Stomach (tissue), 9 donors: ENCODE data around the gene ABHD1. TPM values are rescaled to one million over a fixed set of nuclear protein-coding genes. Genes with fewer than 3 reads are reported as not detected.

Experiments used
- DNase-seq, 2 donors: peaks; one replicate each; pipeline versions ENCODE4 v3.0.0 to v3.0.0-alpha.2; 2013 to 2019
- H3K27ac ChIP-seq, 5 donors: fragments of 200-600 bp in 4 of 5; sonication (generic) in 4 of 5; one replicate each; pipeline ENCODE4 v1.5.1; 2013 to 2019; ENCODE audit warnings: mild to moderate bottlenecking in 1 of 5, moderate library complexity in 1 of 5
- H3K27me3 ChIP-seq, 3 donors: fragments of 200-600 bp; sonication (generic); one replicate each; pipeline ENCODE4 v1.5.1; 2017 to 2019; ENCODE audit warnings: mixed run types in 1 of 3
- H3K36me3 ChIP-seq, 4 donors: fragments of 200-600 bp; sonication (generic); 1 replicate in 3 of 4; 2 replicates in 1 of 4; pipeline ENCODE4 v1.5.1; 2016 to 2019
- H3K4me1 ChIP-seq, 4 donors: fragments of 200-600 bp; sonication (generic); one replicate each; pipeline ENCODE4 v1.5.1; 2016 to 2019
- H3K4me3 ChIP-seq, 4 donors: fragments of 200-600 bp; sonication (generic) in 3 of 4; one replicate each; pipeline ENCODE4 v1.5.1; 2016 to 2019; ENCODE audit warnings: mild to moderate bottlenecking in 1 of 4
- H3K9me3 ChIP-seq, 4 donors: fragments of 200-600 bp; sonication (generic); one replicate each; pipeline ENCODE4 v1.5.1; 2016 to 2019
- EP300 ChIP-seq: sonication (generic); formaldehyde crosslinking; IDR thresholded peaks from one replicate; pipeline ENCODE4 v1.6.1; 2017; ENCODE audit warnings: antibody characterized with exemption
- POLR2A ChIP-seq, 4 donors: fragments of 450-650 bp; IDR thresholded peaks; one replicate each; pipeline ENCODE4 v1.6.1; 2016; ENCODE audit warnings: antibody characterized with exemption in 4 of 4, control low read depth in 2 of 4, mild to moderate bottlenecking in 1 of 4, moderate library complexity in 1 of 4
- POLR2AphosphoS5 ChIP-seq, 3 donors: sonication (generic); formaldehyde crosslinking; IDR thresholded peaks; one replicate each; pipeline ENCODE4 v1.6.1; 2016; ENCODE audit warnings: antibody characterized with exemption in 3 of 3
- WGBS, 5 donors: extraction: QIAGEN DNeasy Blood & Tissue Kit in 3 of 5; methylation state at CpG; one replicate each; pipeline versions ENCODE4 v1.1.5 to v1.1.7; 2013 to 2018; 5-methylcytosine and 5-hydroxymethylcytosine counted together
- intact Hi-C: fragments of 100-400 bp; cut with DNase I; formaldehyde crosslinking; loops from one replicate; pipeline ENCODE4 v1.15.1; 2023; ENCODE audit warnings: low total_unique reads
- polyA plus RNA-seq, 3 donors: library from polyadenylated mRNA; stranded (reverse); fragments of 200-250 nt; gene quantifications; one replicate each; pipeline ENCODE4 v1.2.3, GENCODE V29; 2013
- total RNA-seq, 5 donors: library from RNA; depleted of rRNA; stranded (reverse); fragments of >200 nt; gene quantifications; one replicate each; pipeline versions ENCODE4 v1.1.0 to v1.2.3, GENCODE V29; 2014 to 2016
- TF ChIP-seq, protein P1 (sequence below), 7 experiments: fragments of 450-650 bp in 4 of 7; fragments of 200-600 bp in 3 of 7; sonication (generic) in 3 of 7; IDR thresholded peaks; one replicate each; pipeline ENCODE4 v1.5.1; 2016 to 2019; ENCODE audit warnings: antibody characterized with exemption in 7 of 7, control low read depth in 2 of 7, mild to moderate bottlenecking in 1 of 7
- donor health status: healthy with polysubstance abuse.
- donor health status: Bipolar disorder and iron deficiency.
- donor health status: healthy.

Gene ABHD1
- total and polyA plus RNA-seq, 8 donors = 0.23 to 0.75 TPM; not detected in 6

DNA sequence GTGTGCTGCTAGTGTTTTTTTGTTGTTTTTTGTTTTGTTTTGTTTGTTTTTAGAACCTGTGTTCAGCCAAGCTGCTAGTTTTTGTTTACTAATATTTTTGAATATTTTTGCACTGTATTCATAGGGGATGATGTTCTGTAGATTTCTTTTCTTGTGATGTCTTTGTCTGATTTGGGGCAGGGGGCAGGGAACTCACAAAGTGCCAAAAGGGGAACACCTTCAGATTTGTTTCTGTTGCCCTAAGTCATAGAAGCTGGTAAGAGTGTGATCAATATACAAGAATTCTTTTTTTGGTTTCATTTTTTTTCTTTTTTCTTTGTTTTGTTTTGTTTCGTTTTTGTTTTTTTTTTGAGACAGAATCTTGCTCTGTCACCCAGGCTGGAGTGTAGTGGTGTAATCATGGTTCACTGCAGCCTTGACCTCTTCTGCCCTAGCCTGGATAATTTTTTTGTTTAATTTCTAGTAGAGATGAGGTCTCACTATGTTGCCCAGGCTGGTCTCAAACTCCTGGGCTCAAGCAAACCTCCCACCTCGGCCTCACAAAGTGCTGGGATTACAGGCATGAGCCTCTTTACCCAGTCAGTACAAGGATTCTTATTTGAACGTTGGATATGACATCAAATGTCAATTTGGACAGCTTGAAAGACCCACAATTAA, 55.9 kb downstream of the ABHD1 start:
- Histone ChIP-seq H3K27ac (peak overlapping the region in 2 of 5 donors; percentile 33 to 85), H3K4me1 (no peaks in the 10 kb centered on the region), H3K4me3 (no peak overlapping the region), H3K36me3 (no peaks in the 10 kb centered on the region), H3K27me3 (peaks cover 0 to 39% (median 6%) of the 10 kb centered on the region in 3 donors), H3K9me3 (no peaks in the 10 kb centered on the region)
- TF ChIP-seq EP300 (no peak), POLR2A (IDR thresholded peaks at IDR 0.05) (no peak), POLR2AphosphoS5 (IDR thresholded peaks at IDR 0.05) (no peak)
- TF ChIP-seq, protein P1, sequence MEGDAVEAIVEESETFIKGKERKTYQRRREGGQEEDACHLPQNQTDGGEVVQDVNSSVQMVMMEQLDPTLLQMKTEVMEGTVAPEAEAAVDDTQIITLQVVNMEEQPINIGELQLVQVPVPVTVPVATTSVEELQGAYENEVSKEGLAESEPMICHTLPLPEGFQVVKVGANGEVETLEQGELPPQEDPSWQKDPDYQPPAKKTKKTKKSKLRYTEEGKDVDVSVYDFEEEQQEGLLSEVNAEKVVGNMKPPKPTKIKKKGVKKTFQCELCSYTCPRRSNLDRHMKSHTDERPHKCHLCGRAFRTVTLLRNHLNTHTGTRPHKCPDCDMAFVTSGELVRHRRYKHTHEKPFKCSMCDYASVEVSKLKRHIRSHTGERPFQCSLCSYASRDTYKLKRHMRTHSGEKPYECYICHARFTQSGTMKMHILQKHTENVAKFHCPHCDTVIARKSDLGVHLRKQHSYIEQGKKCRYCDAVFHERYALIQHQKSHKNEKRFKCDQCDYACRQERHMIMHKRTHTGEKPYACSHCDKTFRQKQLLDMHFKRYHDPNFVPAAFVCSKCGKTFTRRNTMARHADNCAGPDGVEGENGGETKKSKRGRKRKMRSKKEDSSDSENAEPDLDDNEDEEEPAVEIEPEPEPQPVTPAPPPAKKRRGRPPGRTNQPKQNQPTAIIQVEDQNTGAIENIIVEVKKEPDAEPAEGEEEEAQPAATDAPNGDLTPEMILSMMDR (IDR thresholded peaks at IDR 0.05) = no peak
- intact Hi-C loops = no loop called here
- no peak for DNase-seq
- WGBS, 5 donors = 47 to 60% (median 50%) methylated on average over 3 of the region's 3 CpGs

Other genes with a start within 250 kb of the ABHD1 start
- 10 to 100 TPM in 2 of 5 donors, 1 to 10 TPM in 3; 7.0 to 19.9 (median 9.9) TPM for gene MAPRE3, start 153.2 kb upstream of the ABHD1 start, total RNA-seq
- 10 to 100 TPM; 12.3 to 24.1 (median 14.8) TPM for gene MAPRE3, start 153.2 kb upstream of the ABHD1 start, polyA plus RNA-seq
- 100 to 1,000 TPM in 2 of 5 donors, 10 to 100 TPM in 3; 30.1 to 206 (median 89.5) TPM for gene TMEM214, start 90.8 kb upstream of the ABHD1 start, total RNA-seq
- 10 to 100 TPM; 17.1 to 35.1 (median 28.1) TPM for gene TMEM214, start 90.8 kb upstream of the ABHD1 start, polyA plus RNA-seq
- gene AGBL5, start 72.1 kb upstream of the ABHD1 start, total RNA-seq = 10 to 100 TPM in 3 of 5 donors, 1 to 10 TPM in 2; 7.8 to 29.0 (median 11.6) TPM
- gene AGBL5, start 72.1 kb upstream of the ABHD1 start, polyA plus RNA-seq = 10 to 100 TPM; 11.5 to 16.6 (median 13.6) TPM
- 100 to 1,000 TPM in 4 of 5 donors, 10 to 100 TPM in 1; 16.8 to 281 (median 134) TPM for gene OST4, start 52.2 kb upstream of the ABHD1 start, total RNA-seq
- 100 to 1,000 TPM; 421 to 610 (median 506) TPM for gene OST4, start 52.2 kb upstream of the ABHD1 start, polyA plus RNA-seq
- gene EMILIN1, start 45.2 kb upstream of the ABHD1 start, total RNA-seq = 100 to 1,000 TPM in 2 of 5 donors, 10 to 100 TPM in 3; 17.5 to 208 (median 89.2) TPM
- gene EMILIN1, start 45.2 kb upstream of the ABHD1 start, polyA plus RNA-seq = 10 to 100 TPM; 19.6 to 53.1 (median 31.1) TPM
- 10 to 100 TPM in 1 of 5 donors, 1 to 10 TPM in 3, not detected in 1; 1.3 to 18.2 (median 3.0) TPM for gene KHK, start 37.0 kb upstream of the ABHD1 start, total RNA-seq
- 1 to 10 TPM; 3.5 to 5.9 (median 4.2) TPM for gene KHK, start 37.0 kb upstream of the ABHD1 start, polyA plus RNA-seq
- gene CGREF1, start 4.7 kb upstream of the ABHD1 start, total RNA-seq = 1 to 10 TPM in 3 of 5 donors, not detected in 2; 1.4 to 4.1 (median 2.6) TPM
- 1 to 10 TPM; 2.3 to 3.2 (median 2.4) TPM for gene CGREF1, start 4.7 kb upstream of the ABHD1 start, polyA plus RNA-seq
- 100 to 1,000 TPM in 1 of 5 donors, 10 to 100 TPM in 4; 14.2 to 107 (median 29.4) TPM for gene PREB, start 10.8 kb downstream of the ABHD1 start, total RNA-seq
- 10 to 100 TPM; 37.3 to 48.4 (median 44.6) TPM for gene PREB, start 10.8 kb downstream of the ABHD1 start, polyA plus RNA-seq
- gene PRR30, start 15.6 kb downstream of the ABHD1 start, total RNA-seq = not detected
- not detected for gene PRR30, start 15.6 kb downstream of the ABHD1 start, polyA plus RNA-seq
- not detected for gene TCF23, start 25.2 kb downstream of the ABHD1 start, total RNA-seq
- gene TCF23, start 25.2 kb downstream of the ABHD1 start, polyA plus RNA-seq = under 1 TPM in 1 of 3 donors, not detected in 2; 0.03 TPM
- 100 to 1,000 TPM in 3 of 5 donors, 10 to 100 TPM in 2; 67.4 to 532 (median 131) TPM for gene ATRAID, start 88.2 kb downstream of the ABHD1 start, total RNA-seq
- gene ATRAID, start 88.2 kb downstream of the ABHD1 start, polyA plus RNA-seq = 100 to 1,000 TPM in 2 of 3 donors, 10 to 100 TPM in 1; 86.6 to 140 (median 111) TPM
- 10 to 100 TPM; 19.3 to 71.0 (median 24.9) TPM for gene SLC5A6, start 88.5 kb downstream of the ABHD1 start, total RNA-seq
- 10 to 100 TPM in 1 of 3 donors, 1 to 10 TPM in 2; 5.7 to 15.0 (median 6.0) TPM for gene SLC5A6, start 88.5 kb downstream of the ABHD1 start, polyA plus RNA-seq
- 100 to 1,000 TPM in 2 of 5 donors, 10 to 100 TPM in 3; 12.2 to 130 (median 78.2) TPM for gene CAD, start 93.6 kb downstream of the ABHD1 start, total RNA-seq
- gene CAD, start 93.6 kb downstream of the ABHD1 start, polyA plus RNA-seq = 10 to 100 TPM in 1 of 3 donors, 1 to 10 TPM in 2; 4.4 to 16.5 (median 6.5) TPM
- gene SLC30A3, start 139.2 kb downstream of the ABHD1 start, total RNA-seq = not detected
- gene SLC30A3, start 139.2 kb downstream of the ABHD1 start, polyA plus RNA-seq = not detected
- not detected for gene DNAJC5G, start 151.6 kb downstream of the ABHD1 start, total RNA-seq
- gene DNAJC5G, start 151.6 kb downstream of the ABHD1 start, polyA plus RNA-seq = not detected
- gene TRIM54, start 158.6 kb downstream of the ABHD1 start, total RNA-seq = under 1 TPM in 1 of 5 donors, not detected in 4; 0.87 TPM
- under 1 TPM; 0.13 to 0.61 (median 0.25) TPM for gene TRIM54, start 158.6 kb downstream of the ABHD1 start, polyA plus RNA-seq
- 1 to 10 TPM in 1 of 5 donors, not detected in 4; 6.7 TPM for gene UCN, start 184.6 kb downstream of the ABHD1 start, total RNA-seq
- gene UCN, start 184.6 kb downstream of the ABHD1 start, polyA plus RNA-seq = 1 to 10 TPM in 2 of 3 donors, not detected in 1; 3.5 to 4.1 TPM
- 10 to 100 TPM in 4 of 5 donors, 1 to 10 TPM in 1; 8.7 to 98.0 (median 58.9) TPM for gene MPV17, start 199.3 kb downstream of the ABHD1 start, total RNA-seq
- 10 to 100 TPM; 41.7 to 84.0 (median 58.2) TPM for gene MPV17, start 199.3 kb downstream of the ABHD1 start, polyA plus RNA-seq
- gene GTF3C2, start 232.9 kb downstream of the ABHD1 start, total RNA-seq = 100 to 1,000 TPM in 1 of 5 donors, 10 to 100 TPM in 4; 25.7 to 125 (median 62.6) TPM
- gene GTF3C2, start 232.9 kb downstream of the ABHD1 start, polyA plus RNA-seq = 10 to 100 TPM; 18.8 to 37.1 (median 28.3) TPM
- gene EIF2B4, start 246.5 kb downstream of the ABHD1 start, total RNA-seq = 10 to 100 TPM; 16.2 to 42.2 (median 27.2) TPM
- gene EIF2B4, start 246.5 kb downstream of the ABHD1 start, polyA plus RNA-seq = 10 to 100 TPM; 42.0 to 63.9 (median 51.1) TPM
- 10 to 100 TPM; 28.6 to 70.4 (median 67.2) TPM for gene SNX17, start 246.8 kb downstream of the ABHD1 start, total RNA-seq
- gene SNX17, start 246.8 kb downstream of the ABHD1 start, polyA plus RNA-seq = 10 to 100 TPM; 58.3 to 70.2 (median 68.9) TPM